ENCODE results near the gene ABCA13.
"Not testable (repeated sequence)": the region's sequence is repeated elsewhere in the genome, so short reads cannot be mapped to it uniquely, and the experiment has no call there.

Gene ABCA13

GRCh38 chr7:48171202-48171601 is at the start of gene ABCA13:
Gene ABCA13 (plus strand): TSS chr7:48171458. CDS start chr7:48171484, 26 bp downstream.
- no peak for DNase-seq

GRCh38 chr7:48126037-48126436 is 45.2 kb upstream of the ABCA13 start:
- DNase-seq, result no peak

- DNase-seq, result no peak
These were observed 40.6 kb upstream of the ABCA13 start for GRCh38 chr7:48130658-48131108.

- no peak for DNase-seq
These were observed 38.5 kb upstream of the ABCA13 start for GRCh38 chr7:48132792-48133191.

- no peak for DNase-seq
These were observed 31.8 kb upstream of the ABCA13 start for GRCh38 chr7:48139459-48139858.

GRCh38 chr7:48140001-48140681 is 31.1 kb upstream of the ABCA13 start:
- DNase-seq, result no peak

GRCh38 chr7:48141521-48141920 is 29.7 kb upstream of the ABCA13 start:
- DNase-seq, result no peak

- DNase-seq, result no peak
These were observed 26.9 kb upstream of the ABCA13 start for GRCh38 chr7:48144291-48144768.

GRCh38 chr7:48147078-48147591 is 24.1 kb upstream of the ABCA13 start:
- no peak for DNase-seq

- DNase-seq, result not testable (repeated sequence)
These were observed 23.6 kb upstream of the ABCA13 start for GRCh38 chr7:48147690-48148089.

- no peak for DNase-seq
These were observed 22.9 kb upstream of the ABCA13 start for GRCh38 chr7:48148311-48148710.

- DNase-seq, result no peak
These were observed 22.2 kb upstream of the ABCA13 start for GRCh38 chr7:48149058-48149457.

GRCh38 chr7:48150086-48150485 is 21.2 kb upstream of the ABCA13 start:
- DNase-seq, result no peak

- DNase-seq, result no peak
These were observed 16.4 kb upstream of the ABCA13 start for GRCh38 chr7:48154792-48155413.

GRCh38 chr7:48158404-48158803 is 12.9 kb upstream of the ABCA13 start:
- no peak for DNase-seq

- DNase-seq, result no peak
These were observed 9.7 kb upstream of the ABCA13 start for GRCh38 chr7:48161407-48162125.

GRCh38 chr7:48165157-48165556 is 6.1 kb upstream of the ABCA13 start:
- no peak for DNase-seq

- DNase-seq, result no peak
These were observed 3.1 kb upstream of the ABCA13 start for GRCh38 chr7:48168159-48168558.

- no peak for DNase-seq
These were observed 752 bp upstream of the ABCA13 start for GRCh38 chr7:48170506-48170905.

GRCh38 chr7:48173313-48173712 is 2.1 kb downstream of the ABCA13 start:
- DNase-seq, result no peak

- DNase-seq, result no peak
These were observed 2.6 kb downstream of the ABCA13 start for GRCh38 chr7:48173756-48174382.

- no peak for DNase-seq
These were observed 3.8 kb downstream of the ABCA13 start for GRCh38 chr7:48175019-48175418.

- DNase-seq, result no peak
These were observed 5.2 kb downstream of the ABCA13 start for GRCh38 chr7:48176356-48176893.
